Measurements from ENCODE around the gene AIRE. TPM values are rescaled to one million over a fixed set of nuclear protein-coding genes. Genes with fewer than 3 reads are reported as not detected.

The AIRE gene
- total RNA-seq, 3 donors from 2014 or later: 0.12 to 0.16 TPM; not detected in 1

DNA sequence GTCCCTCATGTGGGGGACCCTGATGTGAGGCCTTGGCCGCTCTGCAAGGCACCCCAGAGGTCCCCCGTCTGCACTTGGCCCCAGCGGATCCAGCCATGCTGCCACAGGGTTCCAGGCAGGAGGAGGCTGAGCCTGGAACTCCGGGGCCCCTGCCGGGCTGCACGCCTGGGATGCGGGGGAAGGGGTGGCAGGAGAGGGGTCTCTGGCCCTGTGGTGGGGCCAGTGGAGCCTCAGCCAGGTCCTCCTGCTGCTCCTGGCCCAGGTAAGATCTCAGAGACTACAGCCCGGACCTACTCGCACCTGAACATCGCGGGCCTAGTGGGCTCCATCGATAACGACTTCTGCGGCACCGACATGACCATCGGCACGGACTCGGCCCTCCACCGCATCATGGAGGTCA, 27.0 kb downstream of the AIRE start:
- intact Hi-C loops (cut with DNase I, micrococcal nuclease): no loop called here
- TF ChIP-seq, protein P1, sequence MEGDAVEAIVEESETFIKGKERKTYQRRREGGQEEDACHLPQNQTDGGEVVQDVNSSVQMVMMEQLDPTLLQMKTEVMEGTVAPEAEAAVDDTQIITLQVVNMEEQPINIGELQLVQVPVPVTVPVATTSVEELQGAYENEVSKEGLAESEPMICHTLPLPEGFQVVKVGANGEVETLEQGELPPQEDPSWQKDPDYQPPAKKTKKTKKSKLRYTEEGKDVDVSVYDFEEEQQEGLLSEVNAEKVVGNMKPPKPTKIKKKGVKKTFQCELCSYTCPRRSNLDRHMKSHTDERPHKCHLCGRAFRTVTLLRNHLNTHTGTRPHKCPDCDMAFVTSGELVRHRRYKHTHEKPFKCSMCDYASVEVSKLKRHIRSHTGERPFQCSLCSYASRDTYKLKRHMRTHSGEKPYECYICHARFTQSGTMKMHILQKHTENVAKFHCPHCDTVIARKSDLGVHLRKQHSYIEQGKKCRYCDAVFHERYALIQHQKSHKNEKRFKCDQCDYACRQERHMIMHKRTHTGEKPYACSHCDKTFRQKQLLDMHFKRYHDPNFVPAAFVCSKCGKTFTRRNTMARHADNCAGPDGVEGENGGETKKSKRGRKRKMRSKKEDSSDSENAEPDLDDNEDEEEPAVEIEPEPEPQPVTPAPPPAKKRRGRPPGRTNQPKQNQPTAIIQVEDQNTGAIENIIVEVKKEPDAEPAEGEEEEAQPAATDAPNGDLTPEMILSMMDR (IDR thresholded peaks at IDR 0.05): no peak
- DNase-seq (no peak), ATAC-seq (no peak)
- Histone ChIP-seq H3K4me3 (no peak overlapping the region), H3K9me3 (no peaks in the 10 kb centered on the region), H3K36me3 (ENCODE audit: low read depth) (peaks cover 8% of the 10 kb centered on the region), H3K4me1 (ENCODE audit: low read depth) (no peaks in the 10 kb centered on the region)

- Histone ChIP-seq H3K36me3 (ENCODE audit: low read depth) (peaks cover 8% of the 10 kb centered on the region), H3K9me3 (no peaks in the 10 kb centered on the region), H3K4me3 (no peak overlapping the region), H3K4me1 (ENCODE audit: low read depth) (no peaks in the 10 kb centered on the region)
- TF ChIP-seq, protein P1 (IDR thresholded peaks at IDR 0.05): no peak
- intact Hi-C loops (cut with DNase I, micrococcal nuclease): no loop called here
- DNase-seq: no peak
- no peak for ATAC-seq
Measured at GRCh38 chr21:44313451-44313850, 27.8 kb downstream of the AIRE start.

DNA sequence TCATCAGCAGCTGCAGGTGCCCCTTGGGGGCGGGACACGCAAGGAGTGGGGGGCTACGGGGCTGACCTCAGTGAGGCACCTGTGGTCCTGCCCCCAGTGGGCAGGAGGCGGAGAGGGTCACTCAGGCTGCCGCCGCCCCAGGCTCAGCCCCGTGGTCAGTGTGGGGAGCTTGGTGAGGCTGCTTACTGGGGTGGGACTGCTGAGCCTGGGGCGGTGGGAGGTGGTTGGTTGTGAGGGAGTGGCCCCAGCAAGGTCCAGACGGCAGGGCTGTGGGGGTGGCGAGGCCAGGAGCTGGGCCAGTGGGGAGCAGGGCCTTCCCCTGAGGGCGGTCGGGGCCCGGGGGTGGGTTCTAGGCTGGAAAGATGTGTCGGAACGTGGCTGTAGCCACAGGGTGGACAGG, 28.5 kb downstream of the AIRE start:
- no peaks in the 10 kb centered on the region for H3K9me3 ChIP-seq
- ATAC-seq (no peak), DNase-seq (no peak)
- intact Hi-C loops (cut with DNase I, micrococcal nuclease): no loop called here
- TF ChIP-seq, protein P1 (IDR thresholded peaks at IDR 0.05): no peak
- no peak overlapping the region for H3K4me3 ChIP-seq
- peaks cover 8% of the 10 kb centered on the region for H3K36me3 ChIP-seq (ENCODE audit: low read depth)
- no peaks in the 10 kb centered on the region for H3K4me1 ChIP-seq (ENCODE audit: low read depth)

DNA sequence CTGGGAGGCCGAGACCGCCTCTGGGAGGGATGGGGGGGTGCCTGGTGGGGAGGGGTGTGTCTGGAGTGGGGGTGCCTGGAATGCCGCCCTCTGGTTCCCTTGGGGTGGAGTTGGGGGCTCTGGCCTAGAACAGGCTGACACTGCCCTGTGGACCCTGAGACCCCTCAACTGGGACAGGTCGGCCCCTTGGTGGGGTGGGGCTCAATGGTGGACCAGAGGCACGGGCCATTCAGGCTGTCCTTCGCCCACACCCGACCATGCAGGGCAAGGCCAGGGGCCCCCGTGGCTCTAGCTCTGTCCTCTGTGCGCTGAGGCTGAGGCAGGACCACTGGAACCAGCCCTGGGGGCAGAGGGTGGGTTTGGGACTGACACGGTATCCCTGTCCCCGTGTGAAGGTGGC, 28.9 kb downstream of the AIRE start:
- intact Hi-C loops (cut with DNase I, micrococcal nuclease): no loop called here
- DNase-seq: no peak
- TF ChIP-seq, protein P1 (IDR thresholded peaks at IDR 0.05): no peak
- ATAC-seq: no peak
- Histone ChIP-seq H3K4me1 (ENCODE audit: low read depth) (no peaks in the 10 kb centered on the region), H3K9me3 (no peaks in the 10 kb centered on the region), H3K36me3 (ENCODE audit: low read depth) (peaks cover 8% of the 10 kb centered on the region), H3K4me3 (no peak overlapping the region)

DNA sequence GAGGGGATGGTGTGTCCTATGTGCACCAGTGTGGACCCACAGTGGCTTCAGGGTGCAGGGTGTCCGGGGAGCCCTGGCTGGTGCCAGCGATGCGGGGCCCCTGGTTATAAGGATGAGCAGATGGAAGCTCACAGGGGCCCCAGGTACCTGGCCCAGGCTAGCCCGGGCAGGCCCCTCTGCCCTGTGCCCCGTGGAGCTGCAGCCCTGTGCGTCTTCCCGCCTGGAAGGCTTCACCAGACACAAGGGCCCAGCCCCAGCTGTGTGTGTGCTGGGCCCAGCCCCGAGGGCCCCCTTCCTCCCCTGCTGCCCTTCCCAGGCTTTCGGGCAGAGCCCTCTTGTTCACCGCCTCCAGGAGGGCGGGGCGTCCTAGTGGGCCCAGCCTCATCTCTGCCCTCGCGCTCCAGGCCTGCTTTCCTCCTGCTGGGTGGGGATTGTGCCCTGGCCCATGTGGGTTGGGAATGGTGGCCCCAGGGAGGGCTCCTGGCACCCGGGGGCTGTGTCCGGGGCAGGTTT, 30.1 kb downstream of the AIRE start:
- Histone ChIP-seq H3K36me3 (ENCODE audit: low read depth) (peaks cover 8% of the 10 kb centered on the region), H3K9me3 (no peaks in the 10 kb centered on the region), H3K4me3 (no peak overlapping the region), H3K4me1 (ENCODE audit: low read depth) (no peaks in the 10 kb centered on the region)
- DNase-seq (no peak), ATAC-seq (no peak)
- intact Hi-C loops (cut with DNase I, micrococcal nuclease): no loop called here
- TF ChIP-seq, protein P1 (IDR thresholded peaks at IDR 0.05): no peak
